VCaP (cell line): ENCODE results near the gene TMEM63C.

Source experiments
- H3K27ac ChIP-seq: fragments of 450-650 bp; 2 replicates; pipeline ENCODE4 v1.5.1; 2017
- TF ChIP-seq, protein P1 (sequence below): fragments of 450-650 bp; conservative IDR thresholded peaks from 2 replicates; pipeline ENCODE4 v1.5.1; 2017; ENCODE audit warnings: mild to moderate bottlenecking, moderate library complexity

Gene TMEM63C, protein sequence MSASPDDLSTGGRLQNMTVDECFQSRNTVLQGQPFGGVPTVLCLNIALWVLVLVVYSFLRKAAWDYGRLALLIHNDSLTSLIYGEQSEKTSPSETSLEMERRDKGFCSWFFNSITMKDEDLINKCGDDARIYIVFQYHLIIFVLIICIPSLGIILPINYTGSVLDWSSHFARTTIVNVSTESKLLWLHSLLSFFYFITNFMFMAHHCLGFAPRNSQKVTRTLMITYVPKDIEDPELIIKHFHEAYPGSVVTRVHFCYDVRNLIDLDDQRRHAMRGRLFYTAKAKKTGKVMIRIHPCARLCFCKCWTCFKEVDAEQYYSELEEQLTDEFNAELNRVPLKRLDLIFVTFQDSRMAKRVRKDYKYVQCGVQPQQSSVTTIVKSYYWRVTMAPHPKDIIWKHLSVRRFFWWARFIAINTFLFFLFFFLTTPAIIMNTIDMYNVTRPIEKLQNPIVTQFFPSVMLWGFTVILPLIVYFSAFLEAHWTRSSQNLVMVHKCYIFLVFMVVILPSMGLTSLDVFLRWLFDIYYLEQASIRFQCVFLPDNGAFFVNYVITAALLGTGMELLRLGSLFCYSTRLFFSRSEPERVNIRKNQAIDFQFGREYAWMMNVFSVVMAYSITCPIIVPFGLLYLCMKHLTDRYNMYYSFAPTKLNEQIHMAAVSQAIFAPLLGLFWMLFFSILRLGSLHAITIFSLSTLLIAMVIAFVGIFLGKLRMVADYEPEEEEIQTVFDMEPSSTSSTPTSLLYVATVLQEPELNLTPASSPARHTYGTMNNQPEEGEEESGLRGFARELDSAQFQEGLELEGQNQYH

DNA sequence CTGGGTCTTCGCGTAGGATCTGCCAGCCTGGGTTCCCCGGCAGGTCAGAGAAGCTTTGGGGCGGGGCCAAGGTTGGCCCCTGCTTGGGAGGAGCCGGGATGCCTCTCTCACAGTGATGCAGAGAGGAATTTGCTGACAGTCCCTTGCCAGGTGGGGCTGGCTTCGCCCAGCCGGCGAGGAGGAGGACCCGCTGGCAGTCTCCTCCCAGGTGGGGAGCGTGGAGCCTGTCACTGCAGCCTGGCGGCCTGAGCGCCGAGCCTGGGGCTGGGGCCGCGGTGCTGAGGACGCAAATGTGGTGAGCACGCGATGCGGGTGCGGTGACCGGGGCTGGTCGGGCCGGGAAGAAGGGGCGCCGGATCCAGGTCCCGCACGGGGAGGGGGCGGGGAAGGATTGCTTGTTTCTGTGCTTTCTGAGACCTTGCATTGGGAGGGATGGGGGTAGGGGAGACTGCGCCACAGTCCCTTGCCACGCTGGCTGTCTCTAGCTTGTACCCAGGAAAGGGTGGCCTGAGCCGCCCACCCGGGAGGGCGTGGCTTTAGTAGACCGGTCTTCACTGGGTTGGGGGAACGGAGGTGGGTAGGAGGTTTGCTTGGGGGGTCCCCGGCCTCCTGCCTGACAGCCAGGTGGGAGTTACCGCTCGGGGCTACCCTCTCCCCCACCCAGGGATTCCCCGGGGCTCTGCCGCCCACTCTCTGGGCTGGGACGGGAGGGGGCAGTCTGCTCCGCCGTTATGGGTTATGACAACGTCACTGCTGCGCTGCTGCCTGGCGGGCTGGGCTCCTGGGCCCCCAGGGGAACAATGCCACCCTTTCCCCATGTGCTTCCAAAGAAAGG is at the start of gene TMEM63C:
TSS of gene TMEM63C (plus strand) at position 196 of the 835 bp plus-strand sequence. CDS start 37,016 bp downstream, outside the sequence.
- peak within 1 kb of the TSS; percentile 77 for H3K27ac ChIP-seq
- TF ChIP-seq, protein P1, sequence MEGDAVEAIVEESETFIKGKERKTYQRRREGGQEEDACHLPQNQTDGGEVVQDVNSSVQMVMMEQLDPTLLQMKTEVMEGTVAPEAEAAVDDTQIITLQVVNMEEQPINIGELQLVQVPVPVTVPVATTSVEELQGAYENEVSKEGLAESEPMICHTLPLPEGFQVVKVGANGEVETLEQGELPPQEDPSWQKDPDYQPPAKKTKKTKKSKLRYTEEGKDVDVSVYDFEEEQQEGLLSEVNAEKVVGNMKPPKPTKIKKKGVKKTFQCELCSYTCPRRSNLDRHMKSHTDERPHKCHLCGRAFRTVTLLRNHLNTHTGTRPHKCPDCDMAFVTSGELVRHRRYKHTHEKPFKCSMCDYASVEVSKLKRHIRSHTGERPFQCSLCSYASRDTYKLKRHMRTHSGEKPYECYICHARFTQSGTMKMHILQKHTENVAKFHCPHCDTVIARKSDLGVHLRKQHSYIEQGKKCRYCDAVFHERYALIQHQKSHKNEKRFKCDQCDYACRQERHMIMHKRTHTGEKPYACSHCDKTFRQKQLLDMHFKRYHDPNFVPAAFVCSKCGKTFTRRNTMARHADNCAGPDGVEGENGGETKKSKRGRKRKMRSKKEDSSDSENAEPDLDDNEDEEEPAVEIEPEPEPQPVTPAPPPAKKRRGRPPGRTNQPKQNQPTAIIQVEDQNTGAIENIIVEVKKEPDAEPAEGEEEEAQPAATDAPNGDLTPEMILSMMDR = no peak

DNA sequence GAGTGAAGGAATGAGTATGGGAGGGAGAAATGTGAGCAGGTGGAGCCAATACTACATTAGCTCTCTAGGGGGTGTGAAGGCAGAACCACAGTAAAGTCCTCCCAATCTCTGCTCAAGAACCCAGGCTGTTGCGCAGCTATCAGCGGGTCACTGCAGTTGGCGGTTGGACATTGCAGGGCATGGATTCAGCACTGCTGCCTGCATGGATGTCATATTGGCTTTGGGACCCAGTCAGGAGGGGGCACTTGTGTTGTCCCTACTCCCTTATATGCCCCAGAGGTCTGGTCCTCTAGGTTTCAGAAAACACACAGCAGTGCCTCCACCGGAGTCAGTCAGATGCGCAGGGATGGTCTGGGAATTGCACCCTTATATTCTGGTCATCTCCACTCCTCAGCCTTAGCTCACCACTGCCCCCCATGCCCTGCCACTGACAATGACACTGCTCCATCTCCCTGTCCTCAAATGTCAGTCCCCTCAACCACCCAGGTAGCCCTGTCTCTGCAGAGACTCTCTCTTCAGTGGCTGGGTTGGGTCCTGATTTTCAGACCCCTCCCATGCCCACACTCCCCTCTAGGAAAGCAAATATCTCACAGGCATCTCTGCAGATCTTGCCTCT is 49.6 kb upstream of the TMEM63C start:
- no peak overlapping the region for H3K27ac ChIP-seq
- TF ChIP-seq, protein P1 = no peak

DNA sequence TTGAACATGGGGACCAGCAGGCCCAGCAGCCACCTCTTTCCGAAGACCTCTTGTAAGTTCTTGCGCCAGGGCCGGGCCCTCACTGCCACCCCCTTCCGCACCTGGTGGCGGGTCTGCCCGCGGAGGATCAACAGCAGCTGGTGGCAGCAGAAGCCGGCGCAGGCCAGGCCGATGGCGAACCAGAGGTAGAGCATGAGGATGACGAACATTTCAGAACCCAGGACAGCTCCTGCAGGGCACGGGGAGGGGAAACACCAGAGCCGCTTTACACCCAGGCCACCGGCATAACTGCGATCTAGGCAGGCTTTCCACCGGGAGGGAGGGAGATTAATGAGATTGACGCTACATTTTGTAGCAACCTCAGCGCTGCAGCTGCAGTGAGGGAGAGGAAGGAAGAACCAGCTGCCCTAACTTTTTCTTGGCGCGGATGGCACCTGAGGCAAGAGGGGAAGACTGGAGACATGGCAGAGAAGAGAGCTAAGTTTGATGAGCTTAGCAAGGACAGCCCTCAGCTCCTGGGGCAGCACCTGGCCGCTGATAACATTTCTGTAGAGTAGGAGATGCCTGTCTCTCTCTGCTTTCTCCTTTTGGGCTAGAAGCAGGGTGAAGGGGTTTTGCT is 47.8 kb upstream of the TMEM63C start:
- TF ChIP-seq, protein P1 = no peak
- no peak overlapping the region for H3K27ac ChIP-seq

DNA sequence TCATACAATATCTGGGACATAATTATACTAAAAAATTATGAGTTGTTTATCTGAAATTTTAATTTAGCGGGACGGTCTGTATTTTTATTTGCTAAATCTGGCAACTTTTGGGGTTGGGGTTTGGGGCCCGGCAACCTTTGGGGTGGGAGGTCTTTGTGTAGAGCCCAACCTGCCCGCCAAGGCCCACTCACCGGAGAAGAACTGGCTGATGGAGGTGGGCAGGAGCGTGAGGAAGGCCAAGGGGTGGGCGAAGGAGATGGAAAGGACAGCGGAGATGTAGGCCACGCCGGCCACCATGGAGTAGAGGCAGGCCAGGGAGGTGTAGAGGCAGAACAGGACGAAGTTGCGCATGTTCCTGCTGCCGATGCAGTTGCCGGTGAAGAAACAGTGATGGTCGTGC is 42.6 kb upstream of the TMEM63C start:
- H3K27ac ChIP-seq = no peak overlapping the region
- TF ChIP-seq, protein P1 = no peak

DNA sequence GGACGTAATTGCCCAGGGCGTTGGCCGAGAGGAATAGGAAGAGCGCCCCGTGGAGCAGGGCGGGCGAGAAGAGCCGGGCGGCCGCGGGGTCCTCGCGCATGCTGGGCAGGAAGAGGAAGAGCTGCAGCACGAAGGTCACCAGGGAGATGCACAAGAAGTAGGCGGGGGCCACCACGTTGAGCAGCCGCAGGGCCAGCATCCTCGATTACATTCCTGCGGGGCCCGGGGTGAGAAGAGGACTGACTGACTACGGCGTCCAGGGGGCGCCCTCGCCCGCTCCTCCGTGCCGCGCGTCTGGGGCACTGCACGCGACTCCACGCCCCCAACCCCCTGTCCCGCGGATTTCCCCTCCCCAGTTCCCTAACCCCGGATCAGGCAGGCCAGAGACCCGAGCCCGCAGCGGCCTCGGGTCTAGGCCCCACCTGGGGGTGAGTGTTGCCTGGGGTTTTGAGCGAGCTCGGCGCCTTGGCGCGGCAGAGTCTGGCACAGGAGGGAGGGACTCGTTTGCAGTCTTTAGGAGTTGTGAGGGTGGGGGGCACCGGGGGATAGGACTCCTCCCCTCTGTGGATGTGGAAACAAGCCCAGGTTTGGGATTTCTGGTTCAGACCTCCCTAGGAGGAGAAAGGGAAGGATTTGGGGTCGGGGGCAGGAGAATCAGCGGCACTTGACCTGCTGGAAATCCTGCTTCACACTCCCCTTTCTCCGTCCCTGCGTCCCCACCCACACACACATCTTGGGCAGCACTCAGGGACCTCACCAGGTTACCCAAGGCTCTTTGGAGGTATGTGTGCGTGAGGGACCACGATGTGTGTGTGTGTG is 41.8 kb upstream of the TMEM63C start:
- TF ChIP-seq, protein P1 = peak; percentile 86
- H3K27ac ChIP-seq = no peak overlapping the region
